OCI-LY3 (cell line): ENCODE measurements around the gene RFX2.

Experiments
- EZH2phosphoT487 ChIP-seq: fragments of 200-600 bp; shearing (Covaris generic); IDR thresholded peaks from 2 replicates; pipeline ENCODE4 v1.6.1; 2018; ENCODE audit warnings: antibody characterized with exemption, mixed run types, low read depth
- TF ChIP-seq, protein P1 (sequence below): fragments of 200-600, 300-600 bp; sonication (generic); IDR thresholded peaks from 2 replicates; pipeline ENCODE4 v1.5.1; 2014; ENCODE audit warnings: antibody characterized with exemption, low read length, low read depth

DNA sequence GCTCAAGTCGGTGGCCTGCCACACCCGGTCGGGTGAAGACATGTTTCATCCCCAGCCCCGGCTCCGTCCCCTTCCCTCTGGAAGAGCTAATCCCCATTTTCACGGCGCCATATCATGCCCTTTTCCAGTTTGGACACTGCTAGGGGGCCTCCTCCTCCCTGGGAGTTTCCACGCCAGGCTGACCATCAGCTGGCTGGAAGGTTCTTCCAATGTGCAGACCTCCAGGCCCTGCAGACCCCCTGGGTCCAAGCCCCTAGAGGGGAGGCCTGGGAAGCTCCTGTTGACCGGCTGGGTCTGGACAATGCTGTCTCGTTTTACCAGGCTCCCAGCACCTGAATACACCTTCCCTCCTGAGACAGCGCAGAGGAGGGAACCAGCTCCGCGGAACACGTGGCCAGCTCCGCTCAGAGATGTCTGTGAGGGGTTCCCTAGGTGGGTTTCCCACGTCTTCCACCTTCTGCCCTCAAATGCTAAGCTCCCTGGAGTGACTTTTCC lies 87.7 kb downstream of the RFX2 start:
- TF ChIP-seq, protein P1, sequence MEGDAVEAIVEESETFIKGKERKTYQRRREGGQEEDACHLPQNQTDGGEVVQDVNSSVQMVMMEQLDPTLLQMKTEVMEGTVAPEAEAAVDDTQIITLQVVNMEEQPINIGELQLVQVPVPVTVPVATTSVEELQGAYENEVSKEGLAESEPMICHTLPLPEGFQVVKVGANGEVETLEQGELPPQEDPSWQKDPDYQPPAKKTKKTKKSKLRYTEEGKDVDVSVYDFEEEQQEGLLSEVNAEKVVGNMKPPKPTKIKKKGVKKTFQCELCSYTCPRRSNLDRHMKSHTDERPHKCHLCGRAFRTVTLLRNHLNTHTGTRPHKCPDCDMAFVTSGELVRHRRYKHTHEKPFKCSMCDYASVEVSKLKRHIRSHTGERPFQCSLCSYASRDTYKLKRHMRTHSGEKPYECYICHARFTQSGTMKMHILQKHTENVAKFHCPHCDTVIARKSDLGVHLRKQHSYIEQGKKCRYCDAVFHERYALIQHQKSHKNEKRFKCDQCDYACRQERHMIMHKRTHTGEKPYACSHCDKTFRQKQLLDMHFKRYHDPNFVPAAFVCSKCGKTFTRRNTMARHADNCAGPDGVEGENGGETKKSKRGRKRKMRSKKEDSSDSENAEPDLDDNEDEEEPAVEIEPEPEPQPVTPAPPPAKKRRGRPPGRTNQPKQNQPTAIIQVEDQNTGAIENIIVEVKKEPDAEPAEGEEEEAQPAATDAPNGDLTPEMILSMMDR: no peak; the same call in 1 of the 2 replicates
- TF ChIP-seq EZH2phosphoT487: no peak
